ENCODE results near the gene SERPINA4.
"Not testable (repeated sequence)": the region's sequence is repeated elsewhere in the genome, so short reads cannot be mapped to it uniquely, and the experiment has no call there.

Gene SERPINA4

GRCh38 chr14:94570440-94570839 is 9.2 kb downstream of the SERPINA4 start:
- no peak for DNase-seq

- no peak for DNase-seq
Observed at GRCh38 chr14:94571395-94571794, 10.2 kb downstream of the SERPINA4 start.

GRCh38 chr14:94571950-94572349 is 10.7 kb downstream of the SERPINA4 start:
- no peak for DNase-seq

GRCh38 chr14:94572637-94573303 is 11.5 kb downstream of the SERPINA4 start:
- DNase-seq = no peak

- DNase-seq = no peak
Observed at GRCh38 chr14:94573475-94574277, 12.4 kb downstream of the SERPINA4 start.

- DNase-seq = no peak
Observed at GRCh38 chr14:94574336-94574735, 13.1 kb downstream of the SERPINA4 start.

- DNase-seq = no peak
Observed at GRCh38 chr14:94575730-94576585, 14.7 kb downstream of the SERPINA4 start.

- not testable (repeated sequence) for DNase-seq
Observed at GRCh38 chr14:94577472-94577871, 16.2 kb downstream of the SERPINA4 start.

GRCh38 chr14:94578712-94579111 is 17.5 kb downstream of the SERPINA4 start:
- no peak for DNase-seq

GRCh38 chr14:94581127-94581999 is 20.1 kb downstream of the SERPINA4 start, which contains the start of gene SERPINA5:
SERPINA5 (plus strand) TSS chr14:94581426; CDS start chr14:94587363, 5,937 bp downstream.
- no peak for DNase-seq

- no peak for DNase-seq
Observed at GRCh38 chr14:94582199-94582750, 21.0 kb downstream of the SERPINA4 start.

GRCh38 chr14:94582851-94583250 is 21.6 kb downstream of the SERPINA4 start:
- no peak for DNase-seq

GRCh38 chr14:94583557-94583956 is 22.3 kb downstream of the SERPINA4 start:
- DNase-seq = no peak

- DNase-seq = no peak
Observed at GRCh38 chr14:94584591-94585280, 23.5 kb downstream of the SERPINA4 start.

- no peak for DNase-seq
Observed at GRCh38 chr14:94586635-94587034, 25.4 kb downstream of the SERPINA4 start.

- no peak for DNase-seq
Observed at GRCh38 chr14:94588311-94588710, 27.1 kb downstream of the SERPINA4 start.

- no peak for DNase-seq
Observed at GRCh38 chr14:94591073-94591472, 29.8 kb downstream of the SERPINA4 start.

- no peak for DNase-seq
Observed at GRCh38 chr14:94591871-94592270, 30.6 kb downstream of the SERPINA4 start.

- no peak for DNase-seq
Observed at GRCh38 chr14:94592457-94592856, 31.2 kb downstream of the SERPINA4 start.

GRCh38 chr14:94593376-94593748 is 32.1 kb downstream of the SERPINA4 start:
- no peak for DNase-seq

GRCh38 chr14:94593749-94594431 is 32.6 kb downstream of the SERPINA4 start:
- no peak for DNase-seq

All from hematopoietic multipotent progenitor cell treated with erythropoietin and hydrocortisone succinate and interleukin-3 and kit ligand, for 8 days (in vitro differentiated cells).